HG03457 (cell line): ENCODE data around the gene WNT3A.

Experiments
- ATAC-seq: cut with Tn5 transposase; IDR thresholded peaks from one replicate; pipeline ENCODE4 v1.9.1; 2021; ENCODE audit warnings: moderate number of reproducible peaks; ENCODE audit not compliant: unreplicated experiment

WNT3A gene

DNA sequence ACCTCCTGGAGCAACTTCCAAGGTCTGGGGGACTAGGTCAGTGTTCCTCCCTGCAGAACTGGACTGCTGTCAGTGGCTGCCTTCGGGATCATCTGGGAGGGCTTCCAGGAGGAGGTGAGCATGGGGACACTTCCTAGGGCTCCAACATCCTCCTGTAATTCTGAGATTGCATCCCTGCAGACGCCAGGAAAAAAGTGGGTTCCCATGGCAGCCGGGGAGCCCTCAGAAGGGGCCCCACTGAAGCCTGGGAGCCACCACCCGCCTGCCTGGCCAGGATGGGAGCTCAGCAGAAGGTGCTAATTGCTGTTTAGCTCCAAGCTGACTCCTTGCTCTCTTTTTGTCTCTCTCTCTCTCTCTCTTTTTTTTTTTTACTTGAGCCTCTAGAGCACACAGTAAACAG is 59.6 kb downstream of the WNT3A start:
- ATAC-seq = no peak

DNA sequence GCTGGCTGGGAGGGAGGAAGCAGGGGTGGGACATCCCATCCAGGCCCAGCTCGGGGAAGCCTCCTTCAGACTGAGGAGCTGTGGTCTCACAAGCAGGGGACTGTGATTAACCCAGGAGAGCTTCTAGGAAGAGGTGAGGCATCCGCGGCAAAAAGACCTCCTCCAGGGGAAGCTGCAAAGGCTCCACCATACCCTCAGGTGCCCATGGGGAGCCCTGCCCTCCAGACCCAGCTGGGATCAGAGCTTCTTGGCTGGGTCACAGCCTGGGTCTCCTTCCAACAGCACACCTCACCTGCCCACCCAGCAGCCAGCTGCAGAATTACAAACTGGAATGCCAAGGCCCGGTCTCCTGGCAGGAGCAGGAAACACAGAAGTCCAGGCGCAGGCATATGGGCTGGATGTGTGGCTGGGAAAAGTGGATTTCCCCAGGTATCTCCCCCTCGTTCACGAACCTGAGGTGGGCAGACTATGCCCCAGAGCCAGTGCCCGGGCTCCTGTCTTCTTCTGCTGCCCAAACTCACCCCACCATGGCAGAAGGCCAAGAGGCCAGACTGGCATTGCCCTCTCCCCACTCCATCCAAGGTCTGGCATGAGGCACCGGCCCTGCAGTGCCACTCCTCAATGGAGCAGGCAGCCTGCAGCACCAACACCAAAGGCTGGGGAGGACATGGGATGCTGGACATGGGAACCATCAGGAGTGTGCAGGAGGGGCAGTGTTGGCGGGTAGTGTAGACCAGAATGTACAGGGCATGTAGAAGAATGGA is 60.3 kb downstream of the WNT3A start:
- ATAC-seq = no peak

GRCh38 chr1:228068359-228068758 is 61.6 kb downstream of the WNT3A start:
- no peak for ATAC-seq

DNA sequence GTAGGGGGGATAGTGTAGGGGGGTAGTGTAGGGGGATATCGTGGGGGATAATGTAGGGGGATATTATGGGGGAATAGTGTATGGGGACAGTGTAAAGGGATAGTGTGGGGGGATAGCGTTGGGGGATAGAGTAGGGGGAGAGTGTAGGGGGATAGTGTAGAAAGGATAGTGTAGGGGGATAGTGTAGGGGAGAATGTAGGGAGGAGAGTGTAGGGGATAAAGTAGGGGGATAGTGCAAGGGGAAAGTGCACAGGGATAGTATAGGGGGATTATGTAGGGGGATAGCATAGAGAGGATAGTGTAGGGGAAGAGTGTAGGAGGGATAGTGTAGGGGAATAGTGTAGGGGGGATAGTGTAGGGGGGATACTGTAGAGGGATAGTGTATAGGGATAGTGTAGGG is 63.4 kb downstream of the WNT3A start:
- ATAC-seq = no peak

DNA sequence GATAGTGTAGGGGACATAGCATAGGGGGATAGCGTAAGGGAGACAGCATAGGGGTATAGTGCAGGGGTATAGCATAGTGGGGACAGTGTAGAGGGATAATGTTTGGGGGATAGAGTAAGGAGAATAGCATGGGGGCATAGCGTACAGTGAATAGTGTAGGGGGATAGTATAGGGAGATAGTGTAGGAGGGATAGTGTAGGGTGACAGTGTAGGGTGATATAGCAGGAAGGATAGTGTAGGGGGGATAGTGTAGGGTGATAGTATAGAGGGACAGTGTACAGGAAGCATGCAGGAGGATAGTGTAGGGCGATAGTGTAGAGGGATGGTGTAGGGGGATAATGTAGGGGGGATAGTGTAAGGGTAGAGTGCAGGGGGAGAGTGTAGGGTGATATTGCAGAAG is 64.1 kb downstream of the WNT3A start:
- ATAC-seq = no peak

DNA sequence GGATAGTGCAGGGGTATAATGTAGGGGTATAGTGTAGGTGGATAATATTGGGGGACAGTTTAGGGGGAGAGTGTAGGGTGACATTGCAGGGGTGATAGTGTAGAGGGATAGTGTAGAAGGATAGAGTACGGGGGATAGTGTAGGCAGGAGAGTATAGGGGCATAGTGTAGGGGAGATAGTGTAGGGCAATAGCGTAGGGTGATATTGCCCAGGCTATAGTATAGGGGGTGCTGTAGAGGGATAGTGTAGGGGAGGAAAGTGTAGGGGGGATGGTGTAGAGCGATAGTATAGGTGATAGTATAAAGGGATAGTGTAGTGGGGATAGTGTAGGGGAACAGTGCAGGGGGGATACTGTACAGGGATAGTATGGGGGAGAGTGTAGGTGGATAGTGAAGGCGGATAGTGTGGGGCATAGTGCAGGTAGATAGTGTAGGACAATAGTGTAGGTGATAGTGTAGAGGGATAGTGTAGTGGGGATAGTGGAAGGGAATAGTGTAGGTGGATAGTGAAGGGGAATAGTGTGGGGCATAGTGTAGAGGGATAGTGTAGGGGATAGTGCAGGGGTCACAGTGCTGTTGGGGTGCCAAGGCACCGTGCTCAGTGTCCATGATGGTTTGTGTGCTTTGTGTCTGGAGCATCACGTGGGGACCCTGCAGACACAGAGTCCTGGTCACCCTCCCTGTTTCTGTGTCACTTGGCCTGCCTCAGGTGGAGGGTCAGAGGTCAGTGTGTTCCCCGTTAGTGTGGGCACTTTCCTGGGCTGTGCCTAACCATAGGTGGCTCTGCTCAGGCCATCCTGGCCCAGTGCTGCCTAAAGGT is 65.2 kb downstream of the WNT3A start:
- ATAC-seq = no peak

- ATAC-seq = no peak
These were observed 65.9 kb downstream of the WNT3A start for GRCh38 chr1:228072658-228073043.

DNA sequence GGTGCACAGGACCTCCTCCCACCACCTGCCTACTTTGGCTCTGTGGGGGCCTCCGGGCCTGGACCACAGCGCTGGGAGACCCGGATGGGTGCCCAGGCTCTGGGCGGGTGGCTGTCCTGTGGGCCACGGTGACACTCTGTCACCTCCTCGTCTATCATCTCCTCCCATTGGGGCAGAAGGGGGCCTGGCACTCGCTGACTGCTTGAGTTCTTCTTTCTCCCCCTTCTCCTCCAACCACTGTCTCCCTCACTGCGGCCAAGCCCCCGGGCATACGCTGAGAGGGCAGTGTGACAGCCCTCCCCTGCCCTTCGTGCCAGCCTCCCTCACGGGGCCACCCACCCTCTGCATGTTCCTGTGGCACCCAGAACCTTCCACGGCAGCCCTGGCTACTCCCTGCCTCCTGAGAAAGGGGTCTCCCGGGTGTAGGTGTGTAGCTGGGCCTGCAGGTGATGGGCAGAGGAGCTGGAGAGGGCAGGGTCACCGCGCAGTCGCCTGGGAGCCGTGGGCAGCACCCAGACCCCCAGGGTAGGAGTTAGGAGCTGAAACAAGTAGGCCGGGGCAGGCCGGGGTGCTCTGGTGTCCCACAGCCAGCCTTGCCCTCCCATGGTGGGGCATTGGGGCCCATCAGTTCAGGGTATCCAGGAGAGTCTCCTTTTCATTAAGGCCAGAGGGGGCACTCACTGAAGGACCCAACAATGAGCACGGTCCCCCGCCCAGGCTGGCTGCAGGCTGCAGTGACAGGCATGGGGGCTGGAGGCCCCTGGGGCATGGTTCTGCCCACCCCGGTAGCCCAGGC is 66.5 kb downstream of the WNT3A start:
- no peak for ATAC-seq

DNA sequence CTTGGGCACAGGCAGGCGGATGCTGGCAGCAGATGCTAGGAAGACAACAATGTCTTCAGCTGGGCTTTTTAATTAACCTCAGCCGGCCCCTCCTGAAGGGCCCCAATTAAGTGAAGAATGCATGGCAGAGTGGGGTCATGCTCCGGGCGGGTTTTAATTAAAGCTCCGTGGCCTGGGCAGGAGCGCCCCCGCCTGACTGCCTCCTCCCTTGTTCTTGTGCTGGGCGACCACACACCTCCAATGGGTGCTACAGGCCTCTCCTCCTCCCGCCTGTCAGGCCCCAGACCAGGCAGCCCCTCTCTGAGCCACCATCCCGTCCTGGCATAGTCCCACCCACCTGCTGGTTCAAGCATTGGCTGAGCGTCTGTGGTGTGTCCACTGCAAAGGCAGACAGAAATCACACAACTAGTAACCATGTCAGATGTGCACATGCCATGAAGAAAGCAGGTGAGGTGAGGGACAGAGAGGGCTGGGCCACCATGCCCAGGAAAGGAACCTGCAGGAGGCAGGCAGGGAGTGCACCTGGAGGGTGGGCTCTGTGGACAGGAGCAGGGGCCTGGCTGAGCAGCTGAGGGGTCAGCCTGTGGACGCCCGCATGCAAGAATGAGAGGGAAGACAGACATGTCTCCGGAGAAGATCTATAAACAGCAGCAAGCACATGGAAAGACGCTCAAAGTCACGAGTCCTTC is 67.2 kb downstream of the WNT3A start:
- no peak for ATAC-seq

DNA sequence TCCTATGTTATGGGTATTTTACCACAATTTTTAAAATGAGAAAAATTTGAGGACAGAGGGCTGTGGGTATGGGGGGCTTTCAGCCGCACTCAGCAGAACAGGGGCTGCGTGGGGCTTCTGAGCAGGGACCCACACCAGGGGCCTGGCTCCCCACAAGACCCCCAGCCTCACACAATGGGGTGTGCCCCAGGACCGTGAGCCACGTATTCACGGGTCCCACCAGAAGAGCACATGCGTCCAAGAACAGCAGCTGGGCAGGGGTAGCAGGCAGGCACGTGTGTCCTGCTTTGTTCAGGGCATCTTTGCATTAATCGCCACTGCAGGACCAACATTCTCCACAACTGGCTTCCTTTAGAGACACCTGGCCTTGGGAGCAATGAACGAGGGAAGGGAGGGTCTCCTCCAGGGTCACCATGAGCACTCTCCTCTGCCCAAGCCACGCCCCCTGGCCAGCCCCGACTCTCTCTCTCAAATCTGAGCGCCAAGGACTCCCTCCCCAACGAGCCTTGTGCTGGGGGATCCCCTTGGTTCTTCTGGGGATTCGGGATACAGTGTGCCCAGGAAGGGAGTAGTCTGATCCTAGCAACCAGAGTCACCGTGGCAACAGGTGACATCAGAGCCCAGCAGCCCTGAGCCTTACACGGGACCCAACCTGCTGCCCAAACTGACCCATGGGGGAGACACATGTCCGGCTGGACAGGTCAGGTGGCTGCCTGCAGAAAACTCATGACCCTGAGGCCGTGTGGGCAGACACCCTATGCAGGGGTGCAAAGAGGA is 68.3 kb downstream of the WNT3A start:
- no peak for ATAC-seq

DNA sequence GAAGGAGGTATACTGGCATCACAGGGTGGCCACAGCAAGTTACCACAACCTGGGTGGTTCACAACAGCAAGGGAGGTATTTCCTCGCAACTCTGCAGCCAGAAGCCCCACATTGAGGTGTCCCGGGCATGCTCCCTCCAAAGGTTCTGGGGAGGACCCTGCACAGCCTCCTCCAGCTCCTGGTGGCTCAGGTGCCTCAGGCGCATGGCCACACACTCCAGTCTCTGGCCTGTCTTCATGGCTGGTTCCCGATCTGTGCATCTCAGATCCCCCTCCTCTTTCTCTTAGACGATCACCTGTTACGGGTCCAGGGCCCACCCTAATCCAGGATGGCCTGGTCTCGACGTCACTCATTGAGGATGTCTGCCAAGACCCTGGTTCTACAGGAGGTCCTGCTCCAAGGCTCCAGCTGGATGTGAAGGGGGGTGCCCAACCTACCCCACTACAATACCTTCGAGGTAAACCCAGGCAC is 69.0 kb downstream of the WNT3A start:
- no peak for ATAC-seq

DNA sequence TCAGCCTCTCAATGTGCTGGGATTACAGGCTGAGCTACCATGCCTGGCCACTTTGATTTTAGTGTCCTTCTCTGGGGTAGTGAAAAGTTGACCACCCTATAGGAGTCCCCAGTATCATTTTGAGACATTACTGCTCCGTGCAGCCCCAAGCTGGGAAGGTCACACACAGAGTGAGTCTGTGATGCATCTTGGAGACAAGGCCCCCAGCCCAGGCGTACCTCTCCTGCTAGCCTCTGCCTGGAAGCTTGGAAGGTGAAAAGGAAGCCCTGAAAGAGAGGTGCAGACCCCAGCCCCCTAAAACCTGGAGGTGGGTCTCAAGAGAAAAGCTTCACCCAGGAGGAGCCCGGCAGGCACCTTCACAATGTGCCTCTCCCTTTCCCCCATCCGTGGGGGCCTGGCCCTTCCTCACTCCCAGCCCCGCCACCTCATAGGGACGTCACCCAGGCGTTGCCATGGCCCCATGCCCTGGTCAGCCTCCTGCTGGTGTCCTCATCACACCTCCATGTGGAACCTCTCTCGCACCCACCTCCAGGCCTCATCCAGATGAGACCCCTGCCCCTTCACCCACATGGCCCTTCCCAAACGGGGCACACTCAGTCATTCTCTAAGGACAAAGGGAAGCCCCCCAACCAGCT is 70.1 kb downstream of the WNT3A start:
- ATAC-seq = no peak

- no peak for ATAC-seq
These were observed 71.0 kb downstream of the WNT3A start for GRCh38 chr1:228077565-228078330.

- ATAC-seq = no peak
These were observed 72.2 kb downstream of the WNT3A start for GRCh38 chr1:228079013-228079412.

- ATAC-seq = no peak
These were observed 72.9 kb downstream of the WNT3A start for GRCh38 chr1:228079601-228080263.

- ATAC-seq = no peak
These were observed 74.3 kb downstream of the WNT3A start for GRCh38 chr1:228081144-228081543.

DNA sequence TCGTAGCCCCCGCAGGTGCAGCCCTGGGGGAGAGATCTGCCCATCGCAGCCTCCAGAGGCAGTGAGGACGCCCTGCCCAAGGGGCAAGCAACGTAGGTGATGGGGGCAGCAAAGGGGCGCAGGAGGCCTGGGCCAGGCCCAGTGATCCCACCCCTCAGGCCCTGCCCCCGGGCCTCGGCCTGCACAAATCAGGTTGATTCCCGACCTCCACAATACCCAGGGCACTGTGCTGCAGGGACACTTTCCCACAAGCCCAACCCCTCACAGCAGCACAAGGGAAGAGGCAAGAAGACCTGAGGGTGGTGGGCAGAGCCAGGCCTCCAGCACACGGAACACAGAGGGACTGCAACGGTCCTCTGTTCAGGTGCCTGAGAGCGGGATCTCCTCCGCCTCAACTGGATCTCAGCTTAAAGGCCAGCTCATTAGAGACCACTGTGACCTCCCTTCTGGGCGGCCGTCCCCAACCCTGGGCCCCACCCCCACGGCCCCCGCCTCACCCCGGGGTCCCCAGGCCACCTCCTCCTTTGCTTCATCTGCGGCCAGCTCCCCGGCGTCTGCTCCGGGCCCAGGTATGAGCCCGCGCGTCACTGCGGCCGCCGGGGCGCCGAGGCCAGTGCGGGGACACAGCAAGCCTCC is 74.9 kb downstream of the WNT3A start:
- no peak for ATAC-seq
